ENCODE data around the gene UBE4B.
"Not testable (repeated sequence)": the region's sequence is repeated elsewhere in the genome, so short reads cannot be mapped to it uniquely, and the experiment has no call there.

The UBE4B gene

GRCh38 chr1:10070206-10070605 lies 37.4 kb downstream of the UBE4B start:
- Histone ChIP-seq H3K27me3 (ENCODE audit: insufficient read depth, low read depth, severe bottlenecking) (no peaks in the 10 kb centered on the region), H3K4me3 (ENCODE audit: low read depth, low read length) (no peak overlapping the region), H3K27ac (no peak overlapping the region), H3K36me3 (peaks cover 15% of the 10 kb centered on the region), H3K9me3 (ENCODE audit: severe bottlenecking) (no peaks in the 10 kb centered on the region)
- no peak for TF ChIP-seq CTCF (IDR thresholded peaks at IDR 0.05; ENCODE audit: low read depth, low read length)
- no peak for DNase-seq

- H3K27ac ChIP-seq = no peak overlapping the region
- H3K9me3 ChIP-seq (ENCODE audit: severe bottlenecking) = no peaks in the 10 kb centered on the region
- no peak overlapping the region for H3K4me3 ChIP-seq (ENCODE audit: low read depth, low read length)
- DNase-seq = no peak
- H3K27me3 ChIP-seq (ENCODE audit: insufficient read depth, low read depth, severe bottlenecking) = no peaks in the 10 kb centered on the region
- H3K36me3 ChIP-seq = peaks cover 22% of the 10 kb centered on the region
- no peak for TF ChIP-seq CTCF (IDR thresholded peaks at IDR 0.05; ENCODE audit: low read depth, low read length)
These were observed 38.9 kb downstream of the UBE4B start for GRCh38 chr1:10071640-10072039.

- not testable (repeated sequence) for H3K27ac ChIP-seq; DNase-seq; H3K27me3 ChIP-seq (ENCODE audit: insufficient read depth, low read depth, severe bottlenecking); H3K4me3 ChIP-seq (ENCODE audit: low read depth, low read length); H3K9me3 ChIP-seq (ENCODE audit: severe bottlenecking)
- H3K36me3 ChIP-seq = peaks cover 33% of the 10 kb centered on the region
These were observed 40.6 kb downstream of the UBE4B start for GRCh38 chr1:10073371-10073770.

GRCh38 chr1:10074059-10074851 lies 41.5 kb downstream of the UBE4B start:
- H3K27ac ChIP-seq = no peak overlapping the region

GRCh38 chr1:10074852-10075730 lies 42.3 kb downstream of the UBE4B start:
- Histone ChIP-seq H3K27me3 (ENCODE audit: insufficient read depth, low read depth, severe bottlenecking) (no peaks in the 10 kb centered on the region), H3K27ac (no peak overlapping the region), H3K36me3 (peaks cover 49% of the 10 kb centered on the region), H3K9me3 (ENCODE audit: severe bottlenecking) (no peaks in the 10 kb centered on the region), H3K4me3 (ENCODE audit: low read depth, low read length) (no peak overlapping the region)
- no peak for TF ChIP-seq CTCF (IDR thresholded peaks at IDR 0.05; ENCODE audit: low read depth, low read length)
- no peak for DNase-seq

More at GRCh38 chr1:10074059-10074851, 41.5 kb downstream of the UBE4B start:
- no peak for TF ChIP-seq CTCF (IDR thresholded peaks at IDR 0.05; ENCODE audit: low read depth, low read length)
- Histone ChIP-seq H3K27me3 (ENCODE audit: insufficient read depth, low read depth, severe bottlenecking) (no peaks in the 10 kb centered on the region), H3K9me3 (ENCODE audit: severe bottlenecking) (no peaks in the 10 kb centered on the region), H3K36me3 (peaks cover 42% of the 10 kb centered on the region), H3K4me3 (ENCODE audit: low read depth, low read length) (no peak overlapping the region)
- DNase-seq = no peak

GRCh38 chr1:10075732-10076131 lies 43.0 kb downstream of the UBE4B start:
- DNase-seq = no peak
- Histone ChIP-seq H3K9me3 (ENCODE audit: severe bottlenecking) (no peaks in the 10 kb centered on the region), H3K36me3 (peaks cover 54% of the 10 kb centered on the region), H3K27ac (no peak overlapping the region), H3K27me3 (ENCODE audit: insufficient read depth, low read depth, severe bottlenecking) (no peaks in the 10 kb centered on the region), H3K4me3 (ENCODE audit: low read depth, low read length) (no peak overlapping the region)
- TF ChIP-seq CTCF (IDR thresholded peaks at IDR 0.05; ENCODE audit: low read depth, low read length) = no peak

All from WERI-Rb-1 (cell line).